ENCODE results near the gene E2F8. TPM values are rescaled to one million over a fixed set of nuclear protein-coding genes. Genes with fewer than 3 reads are reported as not detected.

The E2F8 gene
- total RNA-seq, 2 donors from 2014 or later: 12.0 to 22.3 TPM

DNA sequence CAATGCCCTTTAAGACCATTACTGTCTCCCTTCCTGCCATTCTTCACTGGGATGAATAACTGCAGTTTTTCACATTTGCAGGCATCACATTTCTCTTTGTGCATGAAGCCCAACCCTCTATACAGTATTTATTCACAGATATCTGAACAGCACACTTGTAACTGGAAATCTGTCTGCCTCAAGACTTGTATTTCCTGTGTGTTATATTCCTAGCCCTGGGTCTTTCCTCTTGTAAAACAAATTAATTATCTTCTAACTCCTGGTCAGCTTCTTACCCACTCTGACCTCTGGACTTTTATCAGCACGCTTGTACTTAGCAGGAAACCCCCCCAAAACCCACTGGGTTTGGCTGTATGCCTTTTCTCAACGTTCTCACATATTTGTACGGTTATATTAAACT is 41.0 kb downstream of the E2F8 start:
- H3K27ac Mint-ChIP-seq: no peak overlapping the region

DNA sequence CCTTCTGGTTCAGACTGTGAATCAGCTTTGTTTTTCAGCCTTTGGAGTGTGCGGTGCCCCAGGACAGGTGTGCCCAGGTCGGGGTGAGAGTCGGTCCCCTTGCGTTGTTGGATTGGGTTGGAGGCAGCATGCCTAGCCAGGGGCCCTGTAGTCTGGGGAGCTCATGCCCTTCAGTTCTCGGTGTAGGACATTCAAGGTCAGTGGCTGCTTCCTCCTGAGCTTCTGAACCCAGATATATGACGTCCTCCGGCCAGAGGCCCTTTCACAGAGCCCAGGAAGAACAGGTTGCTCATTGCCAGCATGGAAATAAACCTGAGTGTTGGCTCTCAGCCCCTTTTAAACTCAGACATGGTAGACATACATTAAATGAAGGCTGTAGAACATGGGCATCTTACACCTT is 41.7 kb downstream of the E2F8 start:
- ATAC-seq (no peak), DNase-seq (ENCODE audit: low spot score) (no peak)
- Mint-ChIP-seq H3K27me3 (peaks cover 0 to 8% of the 10 kb centered on the region in 2 donors), H3K9me3 (no peaks in the 10 kb centered on the region), H3K36me3 (no peaks in the 10 kb centered on the region), H3K27ac (no peak overlapping the region), H3K4me1 (ENCODE audit: low read depth in 2 of 2) (no peaks in the 10 kb centered on the region), H3K4me3 (no peak overlapping the region)

More for the DNA sequence above, 41.0 kb downstream of the E2F8 start:
- DNase-seq (ENCODE audit: low spot score) (no peak), ATAC-seq (no peak)
- H3K27me3 Mint-ChIP-seq: peaks cover 0 to 8% of the 10 kb centered on the region in 2 donors
- no peak overlapping the region for H3K4me3 Mint-ChIP-seq
- no peaks in the 10 kb centered on the region for H3K9me3 Mint-ChIP-seq
- no peaks in the 10 kb centered on the region for H3K36me3 Mint-ChIP-seq
- no peaks in the 10 kb centered on the region for H3K4me1 Mint-ChIP-seq (ENCODE audit: low read depth in 2 of 2)

DNA sequence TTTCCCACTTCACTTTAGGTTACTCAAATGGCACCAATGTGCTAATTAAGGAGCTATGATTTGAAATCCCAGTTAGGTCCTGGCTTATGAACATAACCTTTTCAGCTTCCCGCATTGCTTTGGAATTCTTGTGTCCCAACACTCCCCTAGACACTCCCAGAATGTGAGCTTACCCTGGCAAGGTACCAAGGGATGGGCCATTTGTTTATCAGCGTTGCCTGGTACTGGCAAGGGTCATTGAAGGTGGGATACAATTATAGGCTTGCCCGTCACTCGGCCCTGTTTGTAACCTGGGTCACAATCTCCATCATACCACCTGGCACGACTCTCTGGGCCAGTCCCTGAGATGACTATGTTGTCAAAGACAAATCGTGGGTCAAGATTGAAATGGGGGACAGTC is 44.3 kb downstream of the E2F8 start:
- Mint-ChIP-seq H3K27me3 (peaks cover 0 to 8% of the 10 kb centered on the region in 2 donors), H3K9me3 (no peaks in the 10 kb centered on the region), H3K27ac (no peak overlapping the region), H3K4me3 (no peak overlapping the region), H3K4me1 (ENCODE audit: low read depth in 2 of 2) (no peaks in the 10 kb centered on the region), H3K36me3 (no peaks in the 10 kb centered on the region)
- no peak for DNase-seq (ENCODE audit: low spot score)
- no peak for ATAC-seq

DNA sequence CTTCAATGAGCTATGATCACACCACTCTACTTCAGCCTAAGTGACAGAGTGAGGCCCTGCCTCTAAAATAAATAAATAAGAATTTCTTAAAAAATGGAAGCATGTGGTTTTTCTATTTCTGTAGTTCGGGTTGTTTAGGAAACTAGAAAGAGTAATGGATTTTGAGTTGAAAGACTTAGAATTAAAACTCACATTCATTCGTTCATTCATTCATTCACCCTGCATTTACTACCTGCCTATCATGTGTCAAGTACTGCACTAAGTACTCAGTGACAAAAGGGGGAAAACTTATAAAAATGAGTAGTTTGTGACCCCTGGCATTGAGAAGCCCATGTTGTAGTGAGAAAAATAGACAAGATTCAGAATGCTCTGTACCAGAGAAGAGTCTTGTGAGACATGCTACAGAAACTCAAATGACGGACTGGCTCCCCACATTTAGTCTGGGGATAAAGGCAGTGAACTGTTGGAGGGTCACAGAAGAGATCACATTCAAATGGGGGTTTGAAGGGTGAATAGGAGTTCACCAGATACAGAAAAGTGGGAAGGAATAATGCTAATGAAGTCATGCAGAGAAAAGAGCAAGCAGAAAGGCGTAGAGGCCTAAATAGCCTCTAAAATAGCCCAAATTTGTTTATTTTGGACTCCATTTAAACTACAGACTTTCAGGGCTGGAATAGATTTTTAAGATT is 46.0 kb downstream of the E2F8 start:
- no peak overlapping the region for H3K4me3 Mint-ChIP-seq
- no peak for DNase-seq (ENCODE audit: low spot score)

DNA sequence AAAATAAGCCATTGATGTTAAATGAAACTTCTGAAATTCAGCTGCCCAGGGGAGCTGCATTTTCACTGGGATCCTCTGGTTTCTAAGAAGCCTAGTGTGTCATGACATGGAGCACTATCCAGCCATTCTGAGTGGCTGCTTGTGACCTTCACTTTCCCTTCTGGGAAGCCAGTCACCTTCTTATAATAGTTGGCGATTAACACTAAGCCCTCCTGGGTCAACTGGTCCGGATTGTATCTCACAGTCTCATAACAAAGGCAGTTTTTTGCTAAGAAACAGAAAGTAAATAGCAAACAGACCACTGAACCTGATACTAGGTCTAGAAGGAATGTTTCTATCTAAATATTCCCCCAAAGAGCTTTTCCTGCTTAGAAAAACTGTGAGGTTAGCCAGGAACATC is 46.8 kb downstream of the E2F8 start:
- no peak overlapping the region for H3K4me3 Mint-ChIP-seq
- ATAC-seq (no peak), DNase-seq (ENCODE audit: low spot score) (no peak)
- no peaks in the 10 kb centered on the region for H3K9me3 Mint-ChIP-seq
- no peaks in the 10 kb centered on the region for H3K4me1 Mint-ChIP-seq (ENCODE audit: low read depth in 2 of 2)
- no peaks in the 10 kb centered on the region for H3K36me3 Mint-ChIP-seq
- peaks cover 0 to 3% of the 10 kb centered on the region in 2 donors for H3K27me3 Mint-ChIP-seq
- no peak overlapping the region for H3K27ac Mint-ChIP-seq

More for the DNA sequence above, 46.0 kb downstream of the E2F8 start:
- Mint-ChIP-seq H3K9me3 (no peaks in the 10 kb centered on the region), H3K27me3 (peaks cover 0 to 3% of the 10 kb centered on the region in 2 donors), H3K4me1 (ENCODE audit: low read depth in 2 of 2) (no peaks in the 10 kb centered on the region), H3K36me3 (no peaks in the 10 kb centered on the region), H3K27ac (no peak overlapping the region)
- no peak for ATAC-seq

DNA sequence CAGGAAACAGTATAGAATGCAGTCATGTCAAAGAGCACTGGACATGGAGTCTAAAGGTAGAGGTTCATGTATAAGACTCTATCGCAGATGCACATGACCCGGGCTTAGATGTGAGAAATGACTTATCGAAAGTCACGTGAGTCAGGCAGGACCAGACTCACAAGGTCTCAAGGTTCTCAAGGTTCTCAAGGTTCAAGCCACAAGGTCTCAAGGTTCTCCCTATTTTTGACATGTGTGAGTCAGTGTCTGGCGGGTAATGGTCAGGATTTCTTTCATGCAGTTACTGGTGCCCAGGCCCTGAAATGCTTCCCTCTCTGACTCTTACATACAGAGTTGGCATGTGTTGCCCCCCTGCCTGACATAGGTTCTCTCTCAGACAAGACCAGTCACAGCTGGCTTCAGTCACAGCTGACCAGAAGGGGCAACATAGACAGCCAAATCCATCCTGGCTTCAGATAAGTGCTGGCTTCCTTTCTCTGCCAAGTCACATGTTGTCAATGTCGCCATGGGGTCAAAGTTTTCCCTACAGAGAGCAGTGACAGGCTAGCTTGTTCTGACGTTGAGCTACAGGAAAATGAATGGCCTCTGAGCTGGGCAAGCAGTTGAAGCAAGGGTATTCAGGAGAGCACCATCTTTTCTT is 49.1 kb downstream of the E2F8 start:
- no peaks in the 10 kb centered on the region for H3K9me3 Mint-ChIP-seq
- no peak overlapping the region for H3K4me3 Mint-ChIP-seq
- no peaks in the 10 kb centered on the region for H3K4me1 Mint-ChIP-seq (ENCODE audit: low read depth in 2 of 2)
- H3K27ac Mint-ChIP-seq: no peak overlapping the region
- no peaks in the 10 kb centered on the region for H3K36me3 Mint-ChIP-seq
- ATAC-seq (no peak), DNase-seq (ENCODE audit: low spot score) (no peak)
- H3K27me3 Mint-ChIP-seq: no peaks in the 10 kb centered on the region

DNA sequence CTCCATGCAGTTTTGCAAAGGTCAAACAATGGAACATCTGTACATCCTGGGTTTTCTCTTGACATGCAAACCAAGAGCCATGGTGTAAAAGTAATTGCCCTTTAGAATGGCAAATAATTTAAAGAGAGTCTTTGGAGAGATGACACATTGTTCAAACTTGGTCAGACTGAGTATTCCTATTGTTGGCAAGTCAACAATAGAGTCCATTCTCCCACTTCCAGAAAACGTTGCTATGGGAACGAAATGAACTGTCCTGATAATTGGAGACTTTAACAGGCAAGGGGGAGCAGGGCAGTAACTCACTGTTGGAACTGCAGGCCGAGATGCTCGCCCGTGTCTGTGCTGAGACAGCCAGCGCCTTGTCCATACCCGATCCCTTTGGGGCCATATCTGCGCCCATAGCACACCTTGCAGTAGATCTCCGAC is 52.9 kb downstream of the E2F8 start:
- no peak for DNase-seq (ENCODE audit: low spot score)
- H3K27ac Mint-ChIP-seq: no peak overlapping the region

DNA sequence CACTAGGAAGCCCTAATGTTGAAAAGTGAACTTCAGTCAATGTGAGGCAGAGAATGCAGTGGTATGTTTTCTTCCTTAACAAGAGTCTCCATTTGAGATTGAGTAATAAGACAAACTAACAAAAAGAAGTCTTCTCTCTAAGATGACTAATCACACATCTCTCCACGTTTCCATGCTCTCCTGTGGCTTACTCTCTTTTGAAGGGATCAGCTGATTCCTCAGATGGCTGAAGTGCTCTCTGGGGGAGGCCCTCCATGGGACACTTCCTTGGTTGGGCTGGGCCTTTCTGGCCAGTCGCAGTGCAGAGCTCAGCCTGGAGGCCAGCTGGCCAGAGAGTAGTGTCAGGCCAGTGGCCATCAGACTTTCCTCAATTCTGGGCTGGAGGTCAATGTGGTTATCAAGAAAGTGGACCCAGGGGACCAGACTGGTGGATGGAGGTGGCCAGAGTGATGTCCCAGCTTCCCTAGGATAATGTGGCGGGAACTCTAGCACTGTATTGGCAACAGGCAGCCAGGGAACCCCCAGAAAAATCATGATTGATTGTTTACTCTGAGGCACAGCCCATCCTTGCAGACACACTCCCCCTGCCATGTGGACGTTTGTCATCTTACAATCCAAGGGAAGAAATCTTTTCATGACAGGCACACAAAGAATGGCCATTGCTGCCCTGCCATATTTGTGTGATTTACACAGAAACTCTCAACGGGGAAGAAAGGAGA is 53.5 kb downstream of the E2F8 start:
- no peak for ATAC-seq
- Mint-ChIP-seq H3K4me3 (no peak overlapping the region), H3K9me3 (no peaks in the 10 kb centered on the region), H3K36me3 (no peaks in the 10 kb centered on the region), H3K27ac (no peak overlapping the region), H3K4me1 (ENCODE audit: low read depth in 2 of 2) (no peaks in the 10 kb centered on the region), H3K27me3 (no peaks in the 10 kb centered on the region)
- DNase-seq (ENCODE audit: low spot score): no peak

More for the DNA sequence above, 52.9 kb downstream of the E2F8 start:
- Mint-ChIP-seq H3K4me1 (ENCODE audit: low read depth in 2 of 2) (no peaks in the 10 kb centered on the region), H3K4me3 (no peak overlapping the region), H3K27me3 (no peaks in the 10 kb centered on the region), H3K9me3 (no peaks in the 10 kb centered on the region), H3K36me3 (no peaks in the 10 kb centered on the region)
- ATAC-seq: no peak

DNA sequence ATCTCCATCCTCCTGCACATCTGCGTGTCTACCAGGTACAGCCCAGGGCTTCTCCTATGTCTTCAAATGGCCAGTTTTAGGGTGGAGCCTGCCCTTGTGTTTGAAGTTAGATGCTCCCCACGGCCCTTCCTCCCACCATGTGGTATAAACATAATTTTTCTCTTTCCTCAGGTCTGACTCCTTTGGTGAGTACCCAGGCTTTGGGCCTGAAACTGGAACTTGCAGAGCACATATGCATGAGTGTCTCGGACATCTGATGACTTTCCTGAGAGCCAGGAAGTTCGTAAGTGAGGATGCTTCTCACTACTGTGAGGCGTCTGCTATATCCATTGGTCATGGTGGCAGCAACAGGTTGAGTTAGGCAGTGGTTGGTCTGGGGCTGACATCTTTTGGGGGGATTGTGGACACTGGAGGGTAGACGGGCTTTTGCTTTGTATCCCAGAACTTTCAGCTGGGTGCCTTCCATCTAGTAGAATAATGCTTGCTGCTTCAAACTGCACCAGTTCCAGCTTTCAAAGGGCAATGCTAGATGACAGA is 55.2 kb downstream of the E2F8 start:
- Mint-ChIP-seq H3K36me3 (no peaks in the 10 kb centered on the region), H3K27ac (no peak overlapping the region), H3K27me3 (no peaks in the 10 kb centered on the region), H3K4me3 (no peak overlapping the region), H3K9me3 (no peaks in the 10 kb centered on the region), H3K4me1 (ENCODE audit: low read depth in 2 of 2) (no peaks in the 10 kb centered on the region)
- DNase-seq (ENCODE audit: low spot score) (no peak), ATAC-seq (no peak)

DNA sequence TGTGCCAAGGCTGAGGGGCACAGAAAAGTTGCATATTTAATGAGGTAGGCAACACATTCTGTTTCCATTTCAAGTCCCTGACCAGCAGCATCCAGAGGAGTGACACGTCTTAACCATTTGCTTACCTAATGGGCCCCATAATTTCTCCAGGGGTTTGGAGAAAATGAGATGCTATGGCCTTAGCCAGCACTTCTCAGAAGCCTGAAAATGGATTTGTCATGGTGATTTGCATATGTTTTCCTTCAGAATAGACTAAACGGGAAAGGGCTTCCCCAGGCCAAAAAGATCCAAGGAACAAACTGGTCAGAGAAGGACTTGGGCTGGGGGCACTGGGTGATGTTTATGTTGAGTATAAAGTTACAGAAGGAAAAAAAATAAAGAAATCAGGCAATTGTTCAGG is 55.7 kb downstream of the E2F8 start:
- H3K27ac Mint-ChIP-seq: no peak overlapping the region
- no peaks in the 10 kb centered on the region for H3K4me1 Mint-ChIP-seq (ENCODE audit: low read depth in 2 of 2)
- H3K9me3 Mint-ChIP-seq: no peaks in the 10 kb centered on the region
- H3K36me3 Mint-ChIP-seq: no peaks in the 10 kb centered on the region
- H3K27me3 Mint-ChIP-seq: no peaks in the 10 kb centered on the region
- H3K4me3 Mint-ChIP-seq: no peak overlapping the region
- ATAC-seq (no peak), DNase-seq (ENCODE audit: low spot score) (no peak)

DNA sequence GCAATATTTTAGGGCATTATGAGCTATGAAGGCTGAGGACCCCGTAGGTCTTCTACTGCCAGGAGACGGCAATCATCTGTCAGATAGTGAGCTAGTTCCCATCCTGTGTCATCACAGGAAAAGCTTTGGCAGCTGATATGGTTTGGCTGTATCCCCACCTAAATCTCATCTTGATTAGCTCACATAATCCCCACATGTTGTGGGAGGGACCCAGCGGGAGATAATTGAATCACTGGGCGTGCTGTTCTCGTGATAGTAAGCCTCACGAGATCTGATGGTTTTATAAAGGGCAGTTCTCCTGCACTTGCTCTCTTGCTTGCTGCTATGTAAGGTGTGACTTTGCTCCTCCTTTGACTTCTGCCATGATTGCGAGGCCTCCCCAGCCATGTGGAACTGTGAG is 57.1 kb downstream of the E2F8 start:
- Mint-ChIP-seq H3K9me3 (no peaks in the 10 kb centered on the region), H3K36me3 (no peaks in the 10 kb centered on the region), H3K27ac (no peak overlapping the region), H3K4me3 (no peak overlapping the region), H3K27me3 (no peaks in the 10 kb centered on the region), H3K4me1 (ENCODE audit: low read depth in 2 of 2) (no peaks in the 10 kb centered on the region)
- DNase-seq (ENCODE audit: low spot score): no peak
- ATAC-seq: no peak

DNA sequence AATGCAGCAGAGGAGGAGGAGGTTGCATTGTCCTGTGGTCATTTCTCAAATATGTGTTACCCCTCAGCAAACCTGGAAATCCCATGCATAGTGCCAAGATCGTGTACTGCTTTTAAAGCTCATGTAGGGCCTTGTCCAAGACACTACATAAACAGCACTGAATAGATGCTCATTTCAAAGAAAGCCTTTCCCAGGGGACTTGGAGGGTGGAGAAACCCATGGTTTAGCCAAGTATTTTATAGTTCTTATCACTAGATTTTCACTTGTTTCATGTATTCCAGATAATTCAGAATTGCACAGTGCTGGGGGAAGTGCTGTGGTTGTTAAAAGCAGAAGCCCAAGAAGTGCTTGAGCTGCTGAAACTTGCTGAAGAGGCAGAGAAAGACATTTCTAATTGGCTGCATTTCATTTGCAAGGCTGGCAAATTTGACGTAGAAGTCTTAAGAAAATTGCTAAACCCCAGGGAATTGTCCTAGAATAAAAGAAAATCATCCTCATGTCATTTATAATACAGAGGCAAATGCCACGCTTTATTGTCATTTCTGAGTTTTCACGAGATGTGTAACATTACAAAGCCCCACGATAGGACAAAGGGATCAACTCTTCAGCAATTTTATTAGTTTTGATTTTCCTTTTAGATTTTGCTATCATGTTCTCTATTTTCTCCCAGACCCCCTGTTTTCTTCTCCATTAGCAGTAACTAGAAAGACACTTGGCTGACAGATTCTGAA is 59.0 kb downstream of the E2F8 start:
- H3K36me3 Mint-ChIP-seq: no peaks in the 10 kb centered on the region
- no peak for DNase-seq (ENCODE audit: low spot score)
- H3K4me3 Mint-ChIP-seq: no peak overlapping the region
- H3K27me3 Mint-ChIP-seq: no peaks in the 10 kb centered on the region
- ATAC-seq: no peak
- H3K27ac Mint-ChIP-seq: no peak overlapping the region
- H3K4me1 Mint-ChIP-seq (ENCODE audit: low read depth in 2 of 2): no peaks in the 10 kb centered on the region
- no peaks in the 10 kb centered on the region for H3K9me3 Mint-ChIP-seq

DNA sequence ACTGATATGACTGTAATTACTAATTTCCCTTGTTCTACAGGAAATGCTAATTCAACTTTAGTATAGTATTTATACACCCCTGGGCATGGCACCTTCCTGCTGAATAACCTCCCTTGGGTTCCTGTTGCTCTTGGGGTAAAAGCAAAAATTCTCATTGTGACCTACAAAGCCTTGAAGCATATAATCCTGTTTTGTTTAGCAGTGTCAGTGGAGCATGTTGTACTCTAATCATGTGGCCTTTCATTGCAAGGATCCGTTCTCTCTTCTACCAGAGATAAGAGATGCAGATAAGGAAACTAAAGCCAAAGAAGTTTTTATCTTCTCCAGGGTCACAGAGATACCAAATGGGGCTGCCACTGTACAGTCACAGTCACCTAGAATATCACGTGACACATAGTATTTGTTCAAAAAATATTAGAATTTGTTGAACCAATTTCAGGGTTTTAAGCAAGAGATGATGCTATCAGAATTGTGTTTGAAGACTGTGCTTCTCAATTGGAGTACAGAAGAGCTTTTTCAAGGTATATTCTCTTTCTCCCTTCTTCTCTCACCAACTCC is 64.0 kb downstream of the E2F8 start:
- H3K9me3 Mint-ChIP-seq: no peaks in the 10 kb centered on the region
- H3K36me3 Mint-ChIP-seq: peaks cover 20% of the 10 kb centered on the region
- no peak overlapping the region for H3K27ac Mint-ChIP-seq

More for the DNA sequence above, 64.0 kb downstream of the E2F8 start:
- no peak for ATAC-seq
- Mint-ChIP-seq H3K4me3 (no peak overlapping the region), H3K4me1 (ENCODE audit: low read depth in 2 of 2) (no peaks in the 10 kb centered on the region), H3K27me3 (no peaks in the 10 kb centered on the region)
- no peak for DNase-seq (ENCODE audit: low spot score)
